OCI-LY3 (cell line): Measurements from ENCODE around the gene FUOM.

Experiments used
- H2AFZ ChIP-seq: fragments of 200-600, 300-600 bp; shearing (Covaris generic); 2 replicates; pipeline ENCODE4 v1.6.0; 2014; ENCODE audit warnings: antibody characterized with exemption, low read depth, low read length
- H3K27ac ChIP-seq: fragments of 200-600, 300-600 bp; sonication (generic); 2 replicates; pipeline ENCODE4 v1.5.1; 2014; ENCODE audit warnings: mild to moderate bottlenecking, low read length, moderate library complexity, mixed read lengths
- H3K27me3 ChIP-seq: fragments of 200-600, 300-600 bp; sonication (generic); 2 replicates; pipeline ENCODE4 v1.6.1; 2014; ENCODE audit warnings: low read depth, low read length, mixed read lengths
- H3K36me3 ChIP-seq: fragments of 200-600, 300-600 bp; sonication (generic); replicated peaks from 2 replicates; pipeline ENCODE3; 2014; ENCODE audit warnings: low read depth, low read length, mixed read lengths
- H3K4me1 ChIP-seq: fragments of 300-600, 200-600 bp; sonication (generic); 2 replicates; pipeline ENCODE4 v1.6.1; 2014; ENCODE audit warnings: low read length, mixed read lengths
- H3K4me2 ChIP-seq: fragments of 200-600, 300-600 bp; sonication (generic); 2 replicates; pipeline ENCODE4 v1.6.1; 2014; ENCODE audit warnings: low read length, mixed read lengths
- H3K4me3 ChIP-seq: fragments of 300-600, 200-600 bp; sonication (generic); 2 replicates; pipeline ENCODE4 v1.5.1; 2014; ENCODE audit warnings: antibody characterized with exemption, mild to moderate bottlenecking, low read length, moderate library complexity
- H3K79me2 ChIP-seq: fragments of 300-600, 200-600 bp; shearing (Covaris generic); 2 replicates; pipeline ENCODE4 v1.6.1; 2014; ENCODE audit warnings: mild to moderate bottlenecking, low read length, mixed read lengths
- H3K9ac ChIP-seq: fragments of 300-600, 200-600 bp; shearing (Covaris generic); 2 replicates; pipeline ENCODE4 v1.6.0; 2014; ENCODE audit warnings: mild to moderate bottlenecking, low read length, moderate library complexity
- H3K9me3 ChIP-seq: fragments of 200-600, 300-600 bp; shearing (Covaris generic); 2 replicates; pipeline ENCODE4 v1.6.1; 2014; ENCODE audit warnings: low read length, mixed read lengths; ENCODE audit not compliant: insufficient read depth
- H4K20me1 ChIP-seq: fragments of 200-600, 300-600 bp; sonication (generic); 2 replicates; pipeline ENCODE4 v1.6.1; 2016; ENCODE audit warnings: low read length, mixed read lengths; ENCODE audit not compliant: insufficient read depth
- CTCF ChIP-seq: fragments of 200-600, 300-600 bp; sonication (generic); IDR thresholded peaks from 2 replicates; pipeline ENCODE4 v1.5.1; 2014; ENCODE audit warnings: antibody characterized with exemption, low read length, low read depth
- EZH2phosphoT487 ChIP-seq: fragments of 200-600 bp; shearing (Covaris generic); IDR thresholded peaks from 2 replicates; pipeline ENCODE4 v1.6.1; 2018; ENCODE audit warnings: antibody characterized with exemption, mixed run types, low read depth

Gene FUOM

DNA sequence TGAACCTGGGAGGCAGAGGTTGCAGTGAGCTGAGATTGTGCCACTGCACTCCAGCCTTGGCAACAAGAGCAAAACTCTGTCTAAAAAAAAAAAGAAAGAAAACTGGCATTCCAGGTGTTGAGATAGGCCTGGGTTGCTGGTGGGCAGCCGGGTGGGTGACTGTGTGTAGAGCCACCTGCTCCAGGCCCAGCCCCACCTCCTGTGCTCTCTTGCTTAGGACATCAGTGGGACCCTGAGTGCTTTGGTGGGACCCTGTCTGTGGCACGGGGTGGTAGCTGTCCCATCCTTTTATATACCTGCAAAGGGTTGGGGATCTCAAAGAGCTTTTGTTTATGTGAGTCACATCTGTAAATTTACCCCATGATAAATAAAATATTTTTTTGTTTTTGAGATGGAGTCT, 27.4 kb upstream of the FUOM start:
- Histone ChIP-seq H4K20me1 (no peaks in the 10 kb centered on the region), H3K79me2 (no peaks in the 10 kb centered on the region), H3K4me2 (no peak overlapping the region), H3K9me3 (no peaks in the 10 kb centered on the region), H2AFZ (no peak overlapping the region), H3K27ac (no peak overlapping the region), H3K27me3 (no peaks in the 10 kb centered on the region), H3K36me3 (no peaks in the 10 kb centered on the region), H3K4me1 (peaks cover 15% of the 10 kb centered on the region), H3K4me3 (no peak overlapping the region), H3K9ac (no peak overlapping the region)
- no peak for TF ChIP-seq CTCF
- no peak for TF ChIP-seq EZH2phosphoT487

- Histone ChIP-seq H4K20me1 (no peaks in the 10 kb centered on the region), H3K79me2 (no peaks in the 10 kb centered on the region), H3K27ac (no peak overlapping the region), H3K9me3 (no peaks in the 10 kb centered on the region), H3K4me1 (peaks cover 11% of the 10 kb centered on the region), H3K27me3 (no peaks in the 10 kb centered on the region), H3K4me3 (no peak overlapping the region), H3K9ac (no peak overlapping the region), H3K4me2 (no peak overlapping the region), H3K36me3 (no peaks in the 10 kb centered on the region), H2AFZ (no peak overlapping the region)
- TF ChIP-seq EZH2phosphoT487: no peak
- TF ChIP-seq CTCF: no peak
Measured at GRCh38 chr10:133384071-133384470, 26.3 kb upstream of the FUOM start.

DNA sequence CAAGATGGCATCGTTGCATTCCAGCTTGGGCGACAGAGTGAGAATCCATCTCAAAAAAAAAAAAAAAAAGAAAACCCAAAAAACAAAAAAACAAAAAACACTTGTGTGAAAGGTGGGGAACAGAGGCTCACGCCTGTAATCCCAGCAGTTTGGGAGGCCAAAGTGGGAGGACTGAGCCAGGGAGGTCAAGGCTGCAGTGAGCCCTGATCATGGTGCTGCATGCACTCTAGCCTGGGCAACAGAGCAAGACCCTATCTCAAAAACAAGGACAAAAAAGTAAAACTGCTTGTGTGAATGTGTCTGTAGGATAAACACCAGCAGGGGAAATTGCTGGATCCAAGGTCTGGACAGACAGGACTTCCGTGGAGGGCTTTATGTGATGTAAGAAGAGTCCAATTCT, 25.7 kb upstream of the FUOM start:
- Histone ChIP-seq H2AFZ (no peak overlapping the region), H3K79me2 (no peaks in the 10 kb centered on the region), H3K9me3 (no peaks in the 10 kb centered on the region), H3K9ac (no peak overlapping the region), H3K4me2 (no peak overlapping the region), H3K4me3 (no peak overlapping the region), H4K20me1 (no peaks in the 10 kb centered on the region), H3K36me3 (no peaks in the 10 kb centered on the region), H3K27me3 (no peaks in the 10 kb centered on the region), H3K4me1 (peaks cover 10% of the 10 kb centered on the region), H3K27ac (no peak overlapping the region)
- TF ChIP-seq CTCF (no peak), EZH2phosphoT487 (no peak)

- no peaks in the 10 kb centered on the region for H3K27me3 ChIP-seq
- H3K4me2 ChIP-seq: no peak overlapping the region
- H3K4me3 ChIP-seq: no peak overlapping the region
- no peak overlapping the region for H2AFZ ChIP-seq
- H3K27ac ChIP-seq: no peak overlapping the region
- H3K9ac ChIP-seq: no peak overlapping the region
- no peaks in the 10 kb centered on the region for H3K9me3 ChIP-seq
- no peaks in the 10 kb centered on the region for H4K20me1 ChIP-seq
- TF ChIP-seq CTCF: no peak
- TF ChIP-seq EZH2phosphoT487: no peak
- H3K36me3 ChIP-seq: no peaks in the 10 kb centered on the region
- H3K79me2 ChIP-seq: no peaks in the 10 kb centered on the region
- peaks cover 11% of the 10 kb centered on the region for H3K4me1 ChIP-seq
Measured at GRCh38 chr10:133381036-133381435, 23.2 kb upstream of the FUOM start.
